WTC11 (cell line): ENCODE data around the gene PRELID3B. TPM values are rescaled to one million over a fixed set of nuclear protein-coding genes. Genes with fewer than 3 reads are reported as not detected.

Experiments used
- ATAC-seq: fragments of 200-7000 bp; cut with Tn5 transposase; 2 replicates; pipeline ENCODE4 v1.10.0; 2021; ENCODE audit warnings: mild to moderate bottlenecking, moderate library complexity
- CTCF ChIA-PET: fragments of 300-600 bp; sonication (Branson Sonifier 250); formaldehyde crosslinking; loops from one replicate; lab custom pipeline; 2021; ENCODE audit warnings: antibody characterized with exemption; lab: Charles Lee
- POLR2A ChIA-PET: fragments of 350-600 bp; sonication (Branson Sonifier 250); formaldehyde crosslinking; loops from one replicate; lab custom pipeline; 2021; ENCODE audit warnings: antibody characterized with exemption; lab: Charles Lee
- DNase-seq: peaks from one replicate; pipeline ENCODE4 v3.0.0; 2021; ENCODE audit warnings: low spot score
- H3K27ac Mint-ChIP-seq: 2 replicates; pipeline ENCODE4 v1.8.0; 2021; ENCODE audit warnings: mixed read lengths
- H3K27me3 Mint-ChIP-seq: 2 replicates; pipeline ENCODE4 v1.8.0; 2021; ENCODE audit warnings: low read depth, mild to moderate bottlenecking, moderate library complexity, mixed read lengths
- H3K36me3 Mint-ChIP-seq: 2 replicates; pipeline ENCODE4 v1.8.0; 2021; ENCODE audit warnings: mixed read lengths
- H3K4me1 Mint-ChIP-seq: 2 replicates; pipeline ENCODE4 v1.8.0; 2022; ENCODE audit warnings: mixed read lengths
- H3K4me3 Mint-ChIP-seq: 2 replicates; pipeline ENCODE4 v1.8.0; 2021; ENCODE audit warnings: mild to moderate bottlenecking, moderate library complexity, mixed read lengths
- H3K9me3 Mint-ChIP-seq: 2 replicates; pipeline ENCODE4 v1.8.0; 2021; ENCODE audit warnings: mixed read lengths
- CDX4 ChIP-seq: fragments of 250-450 bp; sonication (Bioruptor Pico); IDR thresholded peaks from 2 replicates; pipeline ENCODE4 v1.9.0; 2021; ENCODE audit warnings: moderate library complexity, mild to moderate bottlenecking, inconsistent platforms, borderline replicate concordance
- ESRRA ChIP-seq: sonication (generic); formaldehyde crosslinking; IDR thresholded peaks from 2 replicates; pipeline ENCODE4 v1.8.1; 2022; ENCODE audit warnings: mild to moderate bottlenecking, missing genetic modification reagents, borderline replicate concordance
- FOXJ3 ChIP-seq: sonication (generic); formaldehyde crosslinking; IDR thresholded peaks from 2 replicates; pipeline ENCODE4 v1.9.0; 2021; ENCODE audit warnings: missing genetic modification reagents, mild to moderate bottlenecking, borderline replicate concordance
- GRHL2 ChIP-seq: fragments of 250-450 bp; sonication (Bioruptor Pico); IDR thresholded peaks from 2 replicates; pipeline ENCODE4 v1.8.0; 2022; ENCODE audit warnings: mild to moderate bottlenecking, moderate library complexity; ENCODE audit not compliant: insufficient replicate concordance, severe bottlenecking
- HMGA2 ChIP-seq: fragments of 250-450 bp; sonication (Bioruptor Pico); IDR thresholded peaks from 2 replicates; pipeline ENCODE4 v1.4.0; 2021; ENCODE audit warnings: mild to moderate bottlenecking, moderate library complexity
- MLX ChIP-seq: sonication (generic); formaldehyde crosslinking; IDR thresholded peaks from 2 replicates; pipeline ENCODE4 v1.8.1; 2023; ENCODE audit warnings: mild to moderate bottlenecking, missing genetic modification reagents, moderate library complexity
- MXD4 ChIP-seq: fragments of 250-450 bp; sonication (Bioruptor Pico); IDR thresholded peaks from 2 replicates; pipeline ENCODE4 v1.8.0; 2021; ENCODE audit warnings: mild to moderate bottlenecking, moderate library complexity, borderline replicate concordance
- MYBL2 ChIP-seq: sonication (generic); formaldehyde crosslinking; IDR thresholded peaks from 2 replicates; pipeline ENCODE4 v1.8.1; 2023; ENCODE audit warnings: mild to moderate bottlenecking, moderate library complexity, missing genetic modification reagents
- NFE2L1 ChIP-seq: sonication (generic); formaldehyde crosslinking; IDR thresholded peaks from 2 replicates; pipeline ENCODE4 v1.8.1; 2023; ENCODE audit warnings: missing genetic modification reagents
- NFYB ChIP-seq: sonication (generic); formaldehyde crosslinking; conservative IDR thresholded peaks from 2 replicates; pipeline ENCODE4 v1.8.0; 2022; ENCODE audit warnings: low read depth, missing genetic modification reagents
- NR1H2 ChIP-seq: sonication (generic); formaldehyde crosslinking; IDR thresholded peaks from 2 replicates; pipeline ENCODE4 v1.9.0; 2021; ENCODE audit warnings: mild to moderate bottlenecking, moderate library complexity, missing genetic modification reagents
- RORB ChIP-seq: fragments of 250-450 bp; sonication (Bioruptor Pico); IDR thresholded peaks from 2 replicates; pipeline ENCODE4 v1.9.0; 2021; ENCODE audit warnings: mild to moderate bottlenecking
- ZMAT4 ChIP-seq: fragments of 250-450 bp; sonication (Bioruptor Pico); IDR thresholded peaks from 2 replicates; pipeline ENCODE4 v1.9.0; 2021; ENCODE audit warnings: mild to moderate bottlenecking
- ZNF121 ChIP-seq: sonication (generic); formaldehyde crosslinking; IDR thresholded peaks from 2 replicates; pipeline ENCODE4 v1.8.0; 2023; ENCODE audit warnings: missing genetic modification reagents
- ZNF138 ChIP-seq: sonication (generic); formaldehyde crosslinking; conservative IDR thresholded peaks from 2 replicates; pipeline ENCODE4 v1.8.1; 2022; ENCODE audit warnings: mild to moderate bottlenecking, moderate library complexity, missing genetic modification reagents
- ZNF219 ChIP-seq: sonication (generic); formaldehyde crosslinking; IDR thresholded peaks from 2 replicates; pipeline ENCODE4 v1.8.0; 2023; ENCODE audit warnings: missing genetic modification reagents, mild to moderate bottlenecking, borderline replicate concordance
- ZNF263 ChIP-seq: sonication (generic); formaldehyde crosslinking; IDR thresholded peaks from 2 replicates; pipeline ENCODE4 v1.8.1; 2022; ENCODE audit warnings: low read depth, mild to moderate bottlenecking, moderate library complexity, missing genetic modification reagents
- ZNF281 ChIP-seq: sonication (generic); formaldehyde crosslinking; IDR thresholded peaks from 2 replicates; pipeline ENCODE4 v1.8.0; 2023; ENCODE audit warnings: mild to moderate bottlenecking, missing genetic modification reagents
- ZNF396 ChIP-seq: fragments of 250-450 bp; sonication (Bioruptor Pico); IDR thresholded peaks from 2 replicates; pipeline ENCODE4 v1.8.0; 2021; ENCODE audit warnings: mild to moderate bottlenecking, moderate library complexity, borderline replicate concordance
- total RNA-seq: library from RNA; stranded (reverse); gene quantifications from 3 replicates; pipeline ENCODE4 v1.2.3, GENCODE V29; 2021
- TF ChIP-seq, protein P1 (sequence below): sonication (generic); formaldehyde crosslinking; IDR thresholded peaks from 2 replicates; pipeline ENCODE4 v1.8.0; 2022; ENCODE audit warnings: mild to moderate bottlenecking, missing genetic modification reagents
- TF ChIP-seq, protein P2 (sequence below): sonication (generic); formaldehyde crosslinking; IDR thresholded peaks from 2 replicates; pipeline ENCODE4 v1.8.1; 2022; ENCODE audit warnings: low read depth, mild to moderate bottlenecking, moderate library complexity, missing genetic modification reagents, borderline replicate concordance
- TF ChIP-seq, protein P3 (sequence below): fragments of 250-450 bp; sonication (Bioruptor Pico); conservative IDR thresholded peaks from 2 replicates; pipeline ENCODE4 v1.9.0; 2021; ENCODE audit warnings: mild to moderate bottlenecking
- TF ChIP-seq, protein P4 (sequence below): fragments of 250-450 bp; sonication (Bioruptor Pico); IDR thresholded peaks from 2 replicates; pipeline ENCODE4 v2.1.2; 2022; ENCODE audit warnings: mild to moderate bottlenecking, moderate library complexity

PRELID3B gene
- total RNA-seq, 1 experiment from 2014 or later: 46.9 TPM

- ChIA-PET POLR2A (no interaction called here), CTCF (no interaction called here)
- no peak overlapping the region for H3K4me3 Mint-ChIP-seq
- DNase-seq: no peak
- H3K9me3 Mint-ChIP-seq: peaks cover 5% of the 10 kb centered on the region
- H3K36me3 Mint-ChIP-seq: no peaks in the 10 kb centered on the region; the same call in 1 of the 2 replicates
- ATAC-seq: no peak
- no peak for TF ChIP-seq ZNF138 (CRISPR knock-in tag)
- TF ChIP-seq, protein P1, sequence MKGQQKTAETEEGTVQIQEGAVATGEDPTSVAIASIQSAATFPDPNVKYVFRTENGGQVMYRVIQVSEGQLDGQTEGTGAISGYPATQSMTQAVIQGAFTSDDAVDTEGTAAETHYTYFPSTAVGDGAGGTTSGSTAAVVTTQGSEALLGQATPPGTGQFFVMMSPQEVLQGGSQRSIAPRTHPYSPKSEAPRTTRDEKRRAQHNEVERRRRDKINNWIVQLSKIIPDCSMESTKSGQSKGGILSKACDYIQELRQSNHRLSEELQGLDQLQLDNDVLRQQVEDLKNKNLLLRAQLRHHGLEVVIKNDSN (CRISPR knock-in tag): no peak
- TF ChIP-seq ZNF281 (CRISPR knock-in tag): no peak
- no peak for TF ChIP-seq GRHL2 (CRISPR knock-in tag)
- TF ChIP-seq CDX4 (CRISPR knock-in tag): no peak
- TF ChIP-seq NR1H2 (CRISPR knock-in tag): no peak
- H3K27me3 Mint-ChIP-seq: no peaks in the 10 kb centered on the region; the same call in 1 of the 2 replicates
- no peak overlapping the region for H3K27ac Mint-ChIP-seq
- peaks cover 6% of the 10 kb centered on the region for H3K4me1 Mint-ChIP-seq
Observed at GRCh38 chr20:59064214-59064722, 21.7 kb upstream of the PRELID3B start.

- H3K27ac Mint-ChIP-seq: no peak overlapping the region
- no peak for TF ChIP-seq NFYB
- TF ChIP-seq MYBL2 (CRISPR knock-in tag): no peak
- TF ChIP-seq FOXJ3 (CRISPR knock-in tag): no peak
- TF ChIP-seq ZMAT4: no peak
- no peak for TF ChIP-seq MLX (CRISPR knock-in tag)
- TF ChIP-seq, protein P2, sequence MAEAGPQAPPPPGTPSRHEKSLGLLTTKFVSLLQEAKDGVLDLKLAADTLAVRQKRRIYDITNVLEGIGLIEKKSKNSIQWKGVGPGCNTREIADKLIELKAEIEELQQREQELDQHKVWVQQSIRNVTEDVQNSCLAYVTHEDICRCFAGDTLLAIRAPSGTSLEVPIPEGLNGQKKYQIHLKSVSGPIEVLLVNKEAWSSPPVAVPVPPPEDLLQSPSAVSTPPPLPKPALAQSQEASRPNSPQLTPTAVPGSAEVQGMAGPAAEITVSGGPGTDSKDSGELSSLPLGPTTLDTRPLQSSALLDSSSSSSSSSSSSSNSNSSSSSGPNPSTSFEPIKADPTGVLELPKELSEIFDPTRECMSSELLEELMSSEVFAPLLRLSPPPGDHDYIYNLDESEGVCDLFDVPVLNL: no peak
- no peak for TF ChIP-seq RORB (CRISPR knock-in tag)
- no peak for TF ChIP-seq MXD4 (CRISPR knock-in tag)
- no peak for TF ChIP-seq NR1H2 (CRISPR knock-in tag)
- TF ChIP-seq, protein P3, sequence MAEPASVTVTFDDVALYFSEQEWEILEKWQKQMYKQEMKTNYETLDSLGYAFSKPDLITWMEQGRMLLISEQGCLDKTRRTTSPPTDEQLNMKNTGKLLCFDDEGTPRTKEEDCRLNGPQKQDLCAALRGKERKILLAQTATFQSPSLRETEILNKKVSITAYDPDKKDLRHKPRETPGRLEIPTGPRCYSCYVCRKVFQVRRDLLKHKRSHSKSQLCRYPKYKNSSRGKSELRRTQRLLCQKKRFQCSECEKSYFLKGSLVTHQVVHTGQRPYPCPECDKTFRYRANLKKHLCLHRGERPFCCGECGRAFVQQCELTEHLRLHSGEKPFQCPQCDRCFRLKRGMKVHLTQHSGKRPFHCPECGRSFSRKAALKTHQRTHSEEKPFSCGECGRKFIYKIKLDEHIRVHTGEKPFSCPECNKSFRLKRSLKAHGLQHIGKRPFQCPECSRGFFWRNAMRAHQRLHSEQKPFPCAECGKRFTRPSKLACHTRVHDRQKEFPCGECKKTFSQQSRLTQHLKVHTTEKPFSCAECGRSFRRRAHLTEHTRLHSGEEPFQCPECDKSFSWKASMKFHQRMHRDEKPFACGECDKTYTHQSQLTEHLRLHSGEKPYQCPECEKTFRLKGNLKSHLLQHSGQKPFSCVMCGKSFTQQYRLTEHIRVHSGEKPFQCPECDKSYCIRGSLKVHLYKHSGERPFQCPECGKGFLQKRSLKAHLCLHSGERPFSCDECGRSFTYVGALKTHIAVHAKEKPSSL (CRISPR knock-in tag): no peak
- TF ChIP-seq NFE2L1 (CRISPR knock-in tag): no peak
- TF ChIP-seq, protein P4, sequence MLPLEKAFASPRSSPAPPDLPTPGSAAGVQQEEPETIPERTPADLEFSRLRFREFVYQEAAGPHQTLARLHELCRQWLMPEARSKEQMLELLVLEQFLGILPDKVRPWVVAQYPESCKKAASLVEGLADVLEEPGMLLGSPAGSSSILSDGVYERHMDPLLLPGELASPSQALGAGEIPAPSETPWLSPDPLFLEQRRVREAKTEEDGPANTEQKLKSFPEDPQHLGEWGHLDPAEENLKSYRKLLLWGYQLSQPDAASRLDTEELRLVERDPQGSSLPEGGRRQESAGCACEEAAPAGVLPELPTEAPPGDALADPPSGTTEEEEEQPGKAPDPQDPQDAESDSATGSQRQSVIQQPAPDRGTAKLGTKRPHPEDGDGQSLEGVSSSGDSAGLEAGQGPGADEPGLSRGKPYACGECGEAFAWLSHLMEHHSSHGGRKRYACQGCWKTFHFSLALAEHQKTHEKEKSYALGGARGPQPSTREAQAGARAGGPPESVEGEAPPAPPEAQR (CRISPR knock-in tag): no peak
- no peak for TF ChIP-seq HMGA2 (CRISPR knock-in tag)
- no peak for TF ChIP-seq ZNF121 (CRISPR knock-in tag)
- no peak for TF ChIP-seq ESRRA (CRISPR knock-in tag)
- TF ChIP-seq ZNF263 (CRISPR knock-in tag): no peak
- TF ChIP-seq ZNF396 (CRISPR knock-in tag): no peak
- no peak for TF ChIP-seq ZNF219
- H3K27me3 Mint-ChIP-seq: no peaks in the 10 kb centered on the region; the same call in 1 of the 2 replicates
- DNase-seq: no peak
- H3K4me3 Mint-ChIP-seq: no peak overlapping the region
- CTCF ChIA-PET: interaction anchor here (2.0 kb wide), 1 partner anchor 24 kb away, joined by 4 read pairs; no protein-coding TSS in a partner anchor
- H3K4me1 Mint-ChIP-seq: peaks cover 3% of the 10 kb centered on the region
- H3K9me3 Mint-ChIP-seq: peaks cover 5% of the 10 kb centered on the region
- H3K36me3 Mint-ChIP-seq: no peaks in the 10 kb centered on the region; the same call in 1 of the 2 replicates
- POLR2A ChIA-PET: no interaction called here
- no peak for ATAC-seq
Observed at GRCh38 chr20:59063358-59064213, 21.0 kb upstream of the PRELID3B start.
